Activated CD4-positive, alpha-beta T cell treated with anti-CD3 and anti-CD28 coated beads, Interleukin-2, amount 50 U/mL, for 24 hours (primary cell): Measurements from ENCODE around the gene RNF146.
"Not testable (repeated sequence)": the region's sequence is repeated elsewhere in the genome, so short reads cannot be mapped to it uniquely, and the experiment has no call there.

Experiments used
- DNase-seq, 2 donors: peaks; one replicate each; pipeline ENCODE4 v3.0.0-alpha.2; 2020; ENCODE audit warnings: low read depth in 1 of 2, low spot score in 1 of 2

The RNF146 gene

GRCh38 chr6:127266178-127266891 is at the start of gene RNF146:
Gene RNF146, plus strand, starts transcription at chr6:127266864. Its CDS starts 13,475 bp downstream, at chr6:127280339.
- DNase-seq: peak; percentile 49 to 59

- no peak for DNase-seq
Observed at GRCh38 chr6:127219869-127220268, 46.8 kb upstream of the RNF146 start.

GRCh38 chr6:127221201-127221600 is 45.5 kb upstream of the RNF146 start:
- DNase-seq: no peak

GRCh38 chr6:127222418-127222817 is 44.2 kb upstream of the RNF146 start:
- no peak for DNase-seq

- DNase-seq: no peak
Observed at GRCh38 chr6:127225497-127225896, 41.2 kb upstream of the RNF146 start.

GRCh38 chr6:127233819-127234218 is 32.8 kb upstream of the RNF146 start:
- DNase-seq: not testable (repeated sequence)

GRCh38 chr6:127243501-127243900 is 23.2 kb upstream of the RNF146 start:
- DNase-seq: no peak

GRCh38 chr6:127247114-127248096 is 19.3 kb upstream of the RNF146 start:
- no peak for DNase-seq

- DNase-seq: no peak
Observed at GRCh38 chr6:127249621-127250020, 17.0 kb upstream of the RNF146 start.

GRCh38 chr6:127255286-127255685 is 11.4 kb upstream of the RNF146 start:
- no peak for DNase-seq

GRCh38 chr6:127262896-127263295 is 3.8 kb upstream of the RNF146 start:
- no peak for DNase-seq

- DNase-seq: no peak
Observed at GRCh38 chr6:127263481-127263880, 3.2 kb upstream of the RNF146 start.

GRCh38 chr6:127266892-127267645 is 405 bp downstream of the RNF146 start:
- peak; percentile 30 to 34 for DNase-seq

- DNase-seq: no peak
Observed at GRCh38 chr6:127267646-127268625, 1.3 kb downstream of the RNF146 start.

- no peak for DNase-seq
Observed at GRCh38 chr6:127272576-127272975, 5.9 kb downstream of the RNF146 start.

- DNase-seq: no peak
Observed at GRCh38 chr6:127273499-127273898, 6.8 kb downstream of the RNF146 start.

GRCh38 chr6:127276331-127276730 is 9.7 kb downstream of the RNF146 start:
- no peak for DNase-seq

- no peak for DNase-seq
Observed at GRCh38 chr6:127277878-127278843, 11.5 kb downstream of the RNF146 start.

- no peak for DNase-seq
Observed at GRCh38 chr6:127279815-127280214, 13.2 kb downstream of the RNF146 start.
